ENCODE measurements around the gene SIRT1.
"Not testable (repeated sequence)": the region's sequence is repeated elsewhere in the genome, so short reads cannot be mapped to it uniquely, and the experiment has no call there.

SIRT1 gene

DNA sequence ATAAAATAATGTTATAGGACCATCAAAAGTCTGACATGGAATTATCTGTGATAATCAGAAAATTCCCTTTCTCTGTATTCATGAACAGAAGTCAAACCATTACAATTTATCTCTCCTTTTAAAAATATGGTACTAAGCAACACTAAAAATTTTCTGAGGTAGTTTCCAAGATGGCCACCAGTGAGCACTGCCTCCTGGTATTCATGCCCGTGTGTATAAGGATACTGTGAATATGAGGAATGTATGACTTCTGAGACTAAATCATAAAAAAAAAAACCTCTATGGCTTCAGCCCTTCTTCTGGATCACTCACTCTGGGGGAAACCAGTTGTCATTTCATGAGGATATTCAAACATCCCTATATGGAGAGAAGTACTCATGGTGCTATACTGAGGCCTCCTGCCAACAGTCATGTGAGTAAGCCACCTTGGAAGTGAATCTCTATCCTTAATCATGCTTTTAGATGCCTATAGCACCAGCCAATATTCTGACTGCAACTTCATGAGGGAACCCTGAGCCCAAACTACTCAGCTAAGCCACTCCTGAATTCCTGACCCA, 41.1 kb downstream of the SIRT1 start:
- Histone ChIP-seq H3K4me1 (ENCODE audit: insufficient read depth, low read length) (no peaks in the 10 kb centered on the region), H3K36me3 (ENCODE audit: insufficient read depth, low read length) (no peaks in the 10 kb centered on the region), H3K27ac (ENCODE audit: low read depth, low read length) (no peak overlapping the region), H3K9ac (ENCODE audit: low read length) (no peak overlapping the region), H3K9me3 (ENCODE audit: low read length) (no peaks in the 10 kb centered on the region), H3K27me3 (ENCODE audit: control insufficient read depth in 1 of 2, insufficient read depth in 2 of 2, low read length in 2 of 2) (no peaks in the 10 kb centered on the region), H3K4me3 (ENCODE audit: low read depth in 1 of 2, low read length in 2 of 2) (no peak overlapping the region)

DNA sequence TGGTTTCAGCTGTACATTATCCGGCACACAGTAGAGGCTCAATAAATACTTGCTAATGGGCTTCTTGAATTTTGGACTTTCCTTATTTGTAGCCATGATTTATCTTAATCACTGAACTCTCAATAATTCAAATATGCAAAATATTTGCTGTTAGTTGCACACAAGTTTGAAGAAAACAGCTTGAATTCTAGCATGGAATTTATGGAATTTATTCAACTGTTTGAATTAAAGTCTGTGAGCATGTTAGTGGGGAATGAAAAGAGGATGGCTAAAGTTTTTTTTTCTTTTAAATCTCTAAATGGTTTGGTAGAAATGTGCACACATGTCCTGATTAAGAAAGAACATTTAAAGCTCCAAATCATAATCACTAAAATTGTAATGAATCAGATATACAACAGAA, 42.5 kb downstream of the SIRT1 start:
- Histone ChIP-seq H3K4me1 (ENCODE audit: insufficient read depth, low read length) (no peaks in the 10 kb centered on the region), H3K27me3 (ENCODE audit: control insufficient read depth in 1 of 2, insufficient read depth in 2 of 2, low read length in 2 of 2) (no peaks in the 10 kb centered on the region), H3K9ac (ENCODE audit: low read length) (no peak overlapping the region), H3K9me3 (ENCODE audit: low read length) (no peaks in the 10 kb centered on the region), H3K27ac (ENCODE audit: low read depth, low read length) (no peak overlapping the region), H3K4me3 (ENCODE audit: low read depth in 1 of 2, low read length in 2 of 2) (no peak overlapping the region), H3K36me3 (ENCODE audit: insufficient read depth, low read length) (peaks cover 10% of the 10 kb centered on the region)

DNA sequence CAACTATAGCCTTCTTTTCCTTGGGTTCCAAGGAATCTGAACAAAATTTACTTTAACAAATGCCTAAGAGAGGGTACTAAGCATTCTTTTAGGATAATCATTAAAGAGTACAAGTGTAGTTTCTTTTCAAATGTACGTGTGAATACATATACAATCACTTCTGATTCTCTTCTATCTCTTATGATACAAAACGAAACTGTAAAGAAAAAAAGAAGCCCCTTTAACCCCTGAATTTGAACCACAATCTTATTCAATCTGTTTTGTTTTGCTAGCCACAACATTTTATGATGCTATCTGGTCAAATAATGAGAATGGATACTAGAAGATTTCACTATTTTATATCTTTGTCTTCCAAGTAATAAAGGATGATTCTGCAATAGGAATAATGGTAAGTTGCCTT, 48.7 kb downstream of the SIRT1 start:
- Histone ChIP-seq H3K36me3 (ENCODE audit: insufficient read depth, low read length) (peaks cover 21% of the 10 kb centered on the region), H3K9ac (ENCODE audit: low read length) (no peak overlapping the region), H3K4me3 (ENCODE audit: low read depth in 1 of 2, low read length in 2 of 2) (no peak overlapping the region), H3K9me3 (ENCODE audit: low read length) (no peaks in the 10 kb centered on the region), H3K4me1 (ENCODE audit: insufficient read depth, low read length) (no peaks in the 10 kb centered on the region), H3K27me3 (ENCODE audit: control insufficient read depth in 1 of 2, insufficient read depth in 2 of 2, low read length in 2 of 2) (no peaks in the 10 kb centered on the region), H3K27ac (ENCODE audit: low read depth, low read length) (no peak overlapping the region)

DNA sequence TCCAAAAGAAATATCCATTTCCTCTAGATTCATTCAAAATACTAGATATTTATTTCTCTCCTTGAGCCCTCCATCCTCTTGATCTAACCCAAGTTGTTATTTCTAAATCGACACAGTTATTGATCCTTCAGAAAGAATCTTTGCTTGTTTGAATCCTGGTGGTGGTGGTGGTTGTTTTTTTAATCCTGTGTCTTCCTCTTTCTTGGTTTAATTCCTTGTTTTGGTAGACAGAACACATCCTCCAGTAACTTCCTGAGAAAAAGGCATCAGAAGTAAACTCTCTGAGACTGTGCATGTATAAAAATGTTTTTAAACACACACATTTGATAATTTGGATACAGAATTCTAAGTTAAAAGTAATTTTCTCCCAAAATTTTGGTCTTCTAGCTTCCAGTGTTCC, 49.9 kb downstream of the SIRT1 start:
- H3K27me3 ChIP-seq (ENCODE audit: control insufficient read depth in 1 of 2, insufficient read depth in 2 of 2, low read length in 2 of 2), result no peaks in the 10 kb centered on the region
- H3K9me3 ChIP-seq (ENCODE audit: low read length), result no peaks in the 10 kb centered on the region
- H3K27ac ChIP-seq (ENCODE audit: low read depth, low read length), result no peak overlapping the region
- H3K36me3 ChIP-seq (ENCODE audit: insufficient read depth, low read length), result peaks cover 21% of the 10 kb centered on the region
- no peaks in the 10 kb centered on the region for H3K4me1 ChIP-seq (ENCODE audit: insufficient read depth, low read length)
- no peak overlapping the region for H3K4me3 ChIP-seq (ENCODE audit: low read depth in 1 of 2, low read length in 2 of 2)
- no peak overlapping the region for H3K9ac ChIP-seq (ENCODE audit: low read length)

DNA sequence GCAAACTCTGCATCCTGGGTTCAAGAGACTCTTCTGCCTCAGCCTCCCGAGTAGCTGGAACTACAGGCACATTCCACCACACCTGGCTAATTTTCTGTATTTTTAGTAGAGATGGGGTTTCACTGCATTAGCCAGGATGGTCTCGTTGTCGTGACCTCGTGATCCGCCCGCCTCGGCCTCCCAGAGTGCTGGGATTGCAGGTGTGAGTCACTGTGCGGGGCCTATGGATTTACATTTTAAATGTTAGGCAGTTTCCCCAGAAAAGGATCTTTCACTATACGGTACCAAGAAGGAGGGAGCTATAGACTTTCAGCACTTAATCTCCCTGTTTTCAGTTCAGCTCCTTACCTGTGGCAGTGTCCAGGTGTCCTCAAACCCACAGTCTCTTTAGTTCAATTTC, 50.8 kb downstream of the SIRT1 start:
- H3K27me3 ChIP-seq (ENCODE audit: control insufficient read depth in 1 of 2, insufficient read depth in 2 of 2, low read length in 2 of 2), result no peaks in the 10 kb centered on the region
- peaks cover 21% of the 10 kb centered on the region for H3K36me3 ChIP-seq (ENCODE audit: insufficient read depth, low read length)
- H3K27ac ChIP-seq (ENCODE audit: low read depth, low read length), result no peak overlapping the region
- no peaks in the 10 kb centered on the region for H3K4me1 ChIP-seq (ENCODE audit: insufficient read depth, low read length)
- no peak overlapping the region for H3K4me3 ChIP-seq (ENCODE audit: low read depth in 1 of 2, low read length in 2 of 2)
- no peaks in the 10 kb centered on the region for H3K9me3 ChIP-seq (ENCODE audit: low read length)
- no peak overlapping the region for H3K9ac ChIP-seq (ENCODE audit: low read length)

DNA sequence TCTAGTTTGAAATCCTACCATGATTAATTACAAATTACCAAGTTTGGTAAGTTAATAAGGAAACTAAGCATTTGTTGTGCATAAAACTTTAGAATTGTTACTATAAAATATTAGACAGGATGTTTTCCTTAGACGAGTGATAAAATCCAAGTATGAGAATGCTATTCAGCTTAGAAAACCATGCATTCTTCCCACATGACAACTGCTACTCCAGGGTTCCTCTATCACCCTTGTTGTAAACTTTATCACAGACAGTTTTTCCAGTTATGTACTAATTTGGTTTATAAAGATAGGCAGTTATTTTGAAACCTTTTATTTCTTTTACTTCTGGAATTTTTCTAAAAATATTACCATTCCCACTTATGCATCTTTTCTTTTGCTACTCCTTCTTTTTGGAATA, 52.0 kb downstream of the SIRT1 start:
- no peak overlapping the region for H3K4me3 ChIP-seq (ENCODE audit: low read depth in 1 of 2, low read length in 2 of 2)
- H3K27ac ChIP-seq (ENCODE audit: low read depth, low read length), result no peak overlapping the region
- H3K4me1 ChIP-seq (ENCODE audit: insufficient read depth, low read length), result no peaks in the 10 kb centered on the region
- H3K9ac ChIP-seq (ENCODE audit: low read length), result no peak overlapping the region
- H3K36me3 ChIP-seq (ENCODE audit: insufficient read depth, low read length), result peaks cover 14% of the 10 kb centered on the region
- H3K27me3 ChIP-seq (ENCODE audit: control insufficient read depth in 1 of 2, insufficient read depth in 2 of 2, low read length in 2 of 2), result no peaks in the 10 kb centered on the region
- no peaks in the 10 kb centered on the region for H3K9me3 ChIP-seq (ENCODE audit: low read length)

DNA sequence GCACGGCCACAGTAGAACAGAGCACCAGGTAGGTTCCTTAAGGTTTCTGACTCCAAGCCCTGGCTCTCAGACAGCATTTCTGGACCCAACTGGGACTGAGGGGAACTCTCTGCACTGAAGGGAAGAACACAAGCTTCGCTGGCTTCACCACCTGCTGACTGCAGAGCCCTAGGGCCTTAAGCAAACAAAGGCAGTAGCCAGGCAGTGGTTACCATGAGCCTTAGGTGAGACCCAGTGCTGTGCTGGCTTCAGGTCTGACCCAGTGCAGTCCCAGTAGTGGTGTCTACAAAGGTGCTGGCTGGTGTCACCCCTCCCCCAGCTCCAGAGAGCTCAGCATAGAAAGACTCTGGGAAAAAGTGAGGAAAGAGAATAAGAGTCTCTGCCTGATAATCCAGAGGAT, 59.5 kb downstream of the SIRT1 start:
- Histone ChIP-seq H3K4me3 (ENCODE audit: low read depth in 1 of 2, low read length in 2 of 2) (no peak overlapping the region), H3K9me3 (ENCODE audit: low read length) (no peaks in the 10 kb centered on the region), H3K27me3 (ENCODE audit: control insufficient read depth in 1 of 2, insufficient read depth in 2 of 2, low read length in 2 of 2) (no peaks in the 10 kb centered on the region), H3K9ac (ENCODE audit: low read length) (no peak overlapping the region), H3K36me3 (ENCODE audit: insufficient read depth, low read length) (peaks cover 15% of the 10 kb centered on the region), H3K4me1 (ENCODE audit: insufficient read depth, low read length) (no peaks in the 10 kb centered on the region), H3K27ac (ENCODE audit: low read depth, low read length) (no peak overlapping the region)

DNA sequence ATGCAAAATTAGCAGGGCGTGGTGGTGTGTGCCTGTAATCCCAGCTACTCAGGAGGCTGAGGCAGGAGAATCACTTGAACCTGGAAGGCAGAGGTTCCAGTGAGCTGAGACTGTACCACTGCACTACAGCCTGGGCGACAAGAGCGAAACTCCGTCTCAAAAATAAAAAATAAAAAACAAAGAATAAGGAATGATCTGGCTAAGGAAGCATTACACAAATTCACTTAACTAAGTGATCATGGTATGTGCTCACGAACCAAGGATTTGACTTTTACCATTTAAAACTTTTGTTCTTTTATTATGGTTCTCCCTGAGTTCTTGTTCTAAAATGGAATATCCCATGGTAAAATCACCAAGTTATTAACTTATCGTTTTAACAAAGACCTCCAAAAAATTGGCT, 71.2 kb downstream of the SIRT1 start:
- H3K9me3 ChIP-seq (ENCODE audit: low read length), result no peaks in the 10 kb centered on the region
- H3K36me3 ChIP-seq (ENCODE audit: insufficient read depth, low read length), result peaks cover 6% of the 10 kb centered on the region
- no peak overlapping the region for H3K27ac ChIP-seq (ENCODE audit: low read depth, low read length)
- no peak overlapping the region for H3K9ac ChIP-seq (ENCODE audit: low read length)
- H3K4me1 ChIP-seq (ENCODE audit: insufficient read depth, low read length), result no peaks in the 10 kb centered on the region
- H3K27me3 ChIP-seq (ENCODE audit: control insufficient read depth in 1 of 2, insufficient read depth in 2 of 2, low read length in 2 of 2), result no peaks in the 10 kb centered on the region
- H3K4me3 ChIP-seq (ENCODE audit: low read depth in 1 of 2, low read length in 2 of 2), result no peak overlapping the region

DNA sequence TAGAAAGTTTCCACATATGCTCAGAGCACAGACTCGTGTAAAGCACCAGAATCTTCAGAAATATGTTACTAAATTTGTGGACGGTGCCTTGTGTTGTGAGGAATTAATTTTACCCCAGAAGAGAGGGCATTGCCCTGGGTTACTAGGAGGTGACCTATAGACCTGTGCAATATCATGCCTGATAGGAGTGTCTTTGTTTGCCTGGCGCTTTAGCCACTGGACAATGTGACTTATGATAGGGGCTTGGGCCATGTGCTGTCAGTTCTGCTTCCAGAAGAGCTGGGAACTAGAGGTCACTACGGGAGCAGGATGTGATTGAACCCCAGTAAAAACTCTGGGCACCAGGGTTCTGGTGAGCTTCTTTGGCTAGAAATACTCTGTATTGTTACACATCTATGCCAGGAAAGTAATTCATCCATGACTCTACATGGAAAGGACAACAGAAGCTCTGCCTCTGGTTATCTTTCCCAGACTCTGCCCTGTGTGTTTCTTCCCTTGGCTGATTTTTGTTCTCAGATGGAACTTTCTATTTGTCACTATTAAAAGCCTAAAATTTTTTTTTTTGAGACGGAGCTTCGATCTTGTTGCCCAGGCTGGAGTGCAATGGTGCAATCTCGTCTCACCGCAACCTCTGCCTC, 75.5 kb downstream of the SIRT1 start:
- Histone ChIP-seq H3K4me1 (ENCODE audit: insufficient read depth, low read length) (no peaks in the 10 kb centered on the region), H3K9me3 (ENCODE audit: low read length) (no peaks in the 10 kb centered on the region), H3K36me3 (ENCODE audit: insufficient read depth, low read length) (peaks cover 4% of the 10 kb centered on the region), H3K4me3 (ENCODE audit: low read depth in 1 of 2, low read length in 2 of 2) (no peak overlapping the region), H3K27ac (ENCODE audit: low read depth, low read length) (no peak overlapping the region), H3K9ac (ENCODE audit: low read length) (no peak overlapping the region), H3K27me3 (ENCODE audit: control insufficient read depth in 1 of 2, insufficient read depth in 2 of 2, low read length in 2 of 2) (no peaks in the 10 kb centered on the region)

DNA sequence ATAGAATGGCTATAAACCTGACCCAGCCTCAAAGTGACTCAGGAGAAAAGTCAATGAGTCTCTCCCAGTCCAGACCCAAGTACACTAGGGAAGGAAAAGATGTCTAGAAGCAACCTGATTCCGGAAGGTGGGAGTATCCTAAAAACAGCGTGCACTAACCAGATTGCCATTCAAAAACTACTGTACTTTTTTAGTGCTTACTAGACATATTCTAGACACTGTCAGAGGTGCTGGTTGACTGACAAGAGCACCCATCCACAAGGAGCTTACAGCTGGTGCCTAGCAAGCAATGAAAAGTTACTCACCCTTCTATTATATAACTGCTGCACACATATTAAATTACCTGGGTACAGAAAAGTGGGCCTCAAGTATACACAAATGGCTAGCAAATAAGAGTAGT, 81.0 kb downstream of the SIRT1 start:
- no peaks in the 10 kb centered on the region for H3K4me1 ChIP-seq (ENCODE audit: insufficient read depth, low read length)
- no peak overlapping the region for H3K4me3 ChIP-seq (ENCODE audit: low read depth in 1 of 2, low read length in 2 of 2)
- H3K27ac ChIP-seq (ENCODE audit: low read depth, low read length), result no peak overlapping the region
- no peaks in the 10 kb centered on the region for H3K9me3 ChIP-seq (ENCODE audit: low read length)
- no peaks in the 10 kb centered on the region for H3K27me3 ChIP-seq (ENCODE audit: control insufficient read depth in 1 of 2, insufficient read depth in 2 of 2, low read length in 2 of 2)
- peaks cover 18% of the 10 kb centered on the region for H3K36me3 ChIP-seq (ENCODE audit: insufficient read depth, low read length)
- H3K9ac ChIP-seq (ENCODE audit: low read length), result no peak overlapping the region

DNA sequence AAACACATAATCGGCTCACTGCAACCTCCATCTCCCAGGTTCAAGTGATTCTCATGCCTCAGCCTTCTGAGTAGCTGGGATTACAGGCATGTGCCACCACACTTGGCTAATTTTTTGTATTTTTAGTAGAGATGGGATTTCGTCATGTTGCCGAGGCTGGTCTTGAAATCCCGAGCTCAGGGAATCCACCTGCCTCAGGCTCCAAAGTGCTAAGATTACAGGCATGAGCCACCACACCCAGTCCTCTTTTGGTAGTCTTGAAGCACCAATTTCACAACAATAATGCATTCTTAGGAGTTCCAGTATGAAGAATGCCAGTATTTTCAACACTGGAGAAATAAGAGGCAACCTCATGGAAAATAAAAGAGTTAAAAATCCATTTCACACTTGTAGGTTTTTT, 81.6 kb downstream of the SIRT1 start:
- not testable (repeated sequence) for H3K9ac ChIP-seq (ENCODE audit: low read length); H3K4me3 ChIP-seq (ENCODE audit: low read depth in 1 of 2, low read length in 2 of 2); H3K27me3 ChIP-seq (ENCODE audit: control insufficient read depth in 1 of 2, insufficient read depth in 2 of 2, low read length in 2 of 2); H3K27ac ChIP-seq (ENCODE audit: low read depth, low read length); H3K4me1 ChIP-seq (ENCODE audit: insufficient read depth, low read length); H3K9me3 ChIP-seq (ENCODE audit: low read length)
- H3K36me3 ChIP-seq (ENCODE audit: insufficient read depth, low read length), result peaks cover 14% of the 10 kb centered on the region

Measured in muscle layer of colon (tissue), 2 donors.